Measurements from ENCODE around the gene ZFYVE28.

Gene ZFYVE28

GRCh38 chr4:2304321-2304876 is 114.0 kb downstream of the ZFYVE28 start:
- DNase-seq (ENCODE audit: low read depth) = no peak

- no peak for DNase-seq (ENCODE audit: low read depth)
These were observed 114.6 kb downstream of the ZFYVE28 start for GRCh38 chr4:2303686-2304320.

- no peak for DNase-seq (ENCODE audit: low read depth)
These were observed 115.2 kb downstream of the ZFYVE28 start for GRCh38 chr4:2303121-2303685.

GRCh38 chr4:2302387-2303119 is 115.9 kb downstream of the ZFYVE28 start:
- no peak for DNase-seq (ENCODE audit: low read depth)

GRCh38 chr4:2301806-2302205 is 116.6 kb downstream of the ZFYVE28 start:
- no peak for DNase-seq (ENCODE audit: low read depth)

- DNase-seq (ENCODE audit: low read depth) = no peak
These were observed 117.2 kb downstream of the ZFYVE28 start for GRCh38 chr4:2301225-2301642.

GRCh38 chr4:2300431-2301224 is 117.8 kb downstream of the ZFYVE28 start:
- no peak for DNase-seq (ENCODE audit: low read depth)

GRCh38 chr4:2299794-2300193 is 118.7 kb downstream of the ZFYVE28 start:
- DNase-seq (ENCODE audit: low read depth) = no peak

GRCh38 chr4:2298532-2298991 is 119.9 kb downstream of the ZFYVE28 start:
- DNase-seq (ENCODE audit: low read depth) = no peak

GRCh38 chr4:2297606-2298531 is 120.6 kb downstream of the ZFYVE28 start:
- DNase-seq (ENCODE audit: low read depth) = no peak

- no peak for DNase-seq (ENCODE audit: low read depth)
These were observed 121.5 kb downstream of the ZFYVE28 start for GRCh38 chr4:2296631-2297601.

- no peak for DNase-seq (ENCODE audit: low read depth)
These were observed 122.5 kb downstream of the ZFYVE28 start for GRCh38 chr4:2295900-2296442.

GRCh38 chr4:2295500-2295899 is 122.9 kb downstream of the ZFYVE28 start:
- no peak for DNase-seq (ENCODE audit: low read depth)

- no peak for DNase-seq (ENCODE audit: low read depth)
These were observed 125.8 kb downstream of the ZFYVE28 start for GRCh38 chr4:2292646-2293108.

GRCh38 chr4:2291705-2292645 is 126.5 kb downstream of the ZFYVE28 start:
- DNase-seq (ENCODE audit: low read depth) = no peak

- DNase-seq (ENCODE audit: low read depth) = peak; percentile 38
These were observed 127.3 kb downstream of the ZFYVE28 start for GRCh38 chr4:2290974-2291704.

GRCh38 chr4:2290488-2290887 is 128.0 kb downstream of the ZFYVE28 start:
- DNase-seq (ENCODE audit: low read depth) = no peak

- no peak for DNase-seq (ENCODE audit: low read depth)
These were observed 128.5 kb downstream of the ZFYVE28 start for GRCh38 chr4:2289955-2290333.

Data from activated T-helper 9 cell treated with anti-CD3 and anti-CD28 coated beads, Interleukin-2, amount 50 U/mL, for 16 hours (primary cell).